Stomach (tissue), 9 donors: ENCODE results near the gene SLC26A2. TPM values are rescaled to one million over a fixed set of nuclear protein-coding genes. Genes with fewer than 3 reads are reported as not detected.

Experiments used
- DNase-seq, 2 donors: peaks; one replicate each; pipeline versions ENCODE4 v3.0.0 to v3.0.0-alpha.2; 2013 to 2019
- H3K27ac ChIP-seq, 5 donors: fragments of 200-600 bp in 4 of 5; sonication (generic) in 4 of 5; one replicate each; pipeline ENCODE4 v1.5.1; 2013 to 2019; ENCODE audit warnings: mild to moderate bottlenecking in 1 of 5, moderate library complexity in 1 of 5
- H3K27me3 ChIP-seq, 3 donors: fragments of 200-600 bp; sonication (generic); one replicate each; pipeline ENCODE4 v1.5.1; 2017 to 2019; ENCODE audit warnings: mixed run types in 1 of 3
- H3K36me3 ChIP-seq, 4 donors: fragments of 200-600 bp; sonication (generic); 1 replicate in 3 of 4; 2 replicates in 1 of 4; pipeline ENCODE4 v1.5.1; 2016 to 2019
- H3K4me1 ChIP-seq, 4 donors: fragments of 200-600 bp; sonication (generic); one replicate each; pipeline ENCODE4 v1.5.1; 2016 to 2019
- H3K4me3 ChIP-seq, 4 donors: fragments of 200-600 bp; sonication (generic) in 3 of 4; one replicate each; pipeline ENCODE4 v1.5.1; 2016 to 2019; ENCODE audit warnings: mild to moderate bottlenecking in 1 of 4
- H3K9me3 ChIP-seq, 4 donors: fragments of 200-600 bp; sonication (generic); one replicate each; pipeline ENCODE4 v1.5.1; 2016 to 2019
- CTCF ChIP-seq, 7 experiments: fragments of 450-650 bp in 4 of 7; fragments of 200-600 bp in 3 of 7; sonication (generic) in 3 of 7; IDR thresholded peaks; one replicate each; pipeline ENCODE4 v1.5.1; 2016 to 2019; ENCODE audit warnings: antibody characterized with exemption in 7 of 7, control low read depth in 2 of 7, mild to moderate bottlenecking in 1 of 7
- EP300 ChIP-seq: sonication (generic); formaldehyde crosslinking; IDR thresholded peaks from one replicate; pipeline ENCODE4 v1.6.1; 2017; ENCODE audit warnings: antibody characterized with exemption
- POLR2A ChIP-seq, 4 donors: fragments of 450-650 bp; IDR thresholded peaks; one replicate each; pipeline ENCODE4 v1.6.1; 2016; ENCODE audit warnings: antibody characterized with exemption in 4 of 4, control low read depth in 2 of 4, mild to moderate bottlenecking in 1 of 4, moderate library complexity in 1 of 4
- POLR2AphosphoS5 ChIP-seq, 3 donors: sonication (generic); formaldehyde crosslinking; IDR thresholded peaks; one replicate each; pipeline ENCODE4 v1.6.1; 2016; ENCODE audit warnings: antibody characterized with exemption in 3 of 3
- WGBS, 5 donors: extraction: QIAGEN DNeasy Blood & Tissue Kit in 3 of 5; methylation state at CpG; one replicate each; pipeline versions ENCODE4 v1.1.5 to v1.1.7; 2013 to 2018; 5-methylcytosine and 5-hydroxymethylcytosine counted together
- intact Hi-C: fragments of 100-400 bp; cut with DNase I; formaldehyde crosslinking; loops from one replicate; pipeline ENCODE4 v1.15.1; 2023; ENCODE audit warnings: low total_unique reads
- polyA plus RNA-seq, 3 donors: library from polyadenylated mRNA; stranded (reverse); fragments of 200-250 nt; gene quantifications; one replicate each; pipeline ENCODE4 v1.2.3, GENCODE V29; 2013
- total RNA-seq, 5 donors: library from RNA; depleted of rRNA; stranded (reverse); fragments of >200 nt; gene quantifications; one replicate each; pipeline versions ENCODE4 v1.1.0 to v1.2.3, GENCODE V29; 2014 to 2016
- donor health status: healthy with polysubstance abuse.
- donor health status: Bipolar disorder and iron deficiency.
- donor health status: healthy.

The SLC26A2 gene
- total and polyA plus RNA-seq, 8 donors, result 0.81 to 135 (median 7.5) TPM

DNA sequence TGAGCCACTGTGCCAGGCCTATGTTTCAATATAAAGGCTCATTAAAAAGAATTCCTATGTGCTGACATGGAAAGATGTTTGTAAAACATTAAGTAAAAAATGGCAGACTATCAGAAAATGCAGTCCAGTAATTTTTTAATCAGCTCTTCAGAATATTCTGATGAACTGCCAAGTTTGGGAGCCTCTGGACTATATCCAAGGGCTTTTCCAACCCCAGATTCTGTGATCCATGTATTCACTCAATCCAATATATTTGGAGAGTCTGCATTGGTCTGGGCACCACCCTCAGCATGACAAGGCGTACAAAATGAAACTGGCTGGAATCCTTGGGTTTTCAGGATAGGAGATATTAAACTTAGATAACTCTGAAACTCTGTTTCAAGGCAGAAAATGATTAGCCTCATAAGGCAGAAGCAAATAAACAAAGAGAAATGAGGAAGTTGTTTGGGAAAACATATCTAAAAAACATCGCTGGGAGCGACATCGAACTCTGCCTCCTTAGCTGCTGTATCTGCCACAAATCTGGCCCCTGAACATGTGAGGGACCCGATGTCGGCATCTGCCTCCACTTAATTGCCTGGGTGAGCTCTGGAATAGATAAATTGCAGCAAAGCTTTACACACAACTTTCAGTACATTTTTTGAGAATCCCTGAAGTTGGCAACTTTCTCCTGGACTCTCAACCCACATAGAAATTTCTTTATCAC is 30.4 kb upstream of the SLC26A2 start:
- peaks cover 0 to 14% (median 0%) of the 10 kb centered on the region in 3 donors for H3K27me3 ChIP-seq
- WGBS, 5 donors, result 54 to 67% (median 61%) methylated on average over 6 of the region's 6 CpGs
- no peaks in the 10 kb centered on the region for H3K36me3 ChIP-seq
- H3K27ac ChIP-seq, result no peak overlapping the region
- peaks cover 0 to 7% (median 0%) of the 10 kb centered on the region in 4 donors for H3K4me1 ChIP-seq
- DNase-seq, result peak in 1 of 2 donors; percentile 39
- no peak overlapping the region for H3K4me3 ChIP-seq
- no peaks in the 10 kb centered on the region for H3K9me3 ChIP-seq
- TF ChIP-seq EP300 (no peak), POLR2A (IDR thresholded peaks at IDR 0.05) (no peak), POLR2AphosphoS5 (IDR thresholded peaks at IDR 0.05) (no peak), CTCF (IDR thresholded peaks at IDR 0.05) (no peak)
- intact Hi-C loops, result no loop called here

- WGBS, 5 donors, result 69 to 71% (median 69%) methylated on average over 7 of the region's 7 CpGs
- Histone ChIP-seq H3K36me3 (no peaks in the 10 kb centered on the region), H3K4me1 (peaks cover 0 to 7% (median 0%) of the 10 kb centered on the region in 4 donors), H3K27me3 (peaks cover 0 to 14% (median 0%) of the 10 kb centered on the region in 3 donors), H3K9me3 (no peaks in the 10 kb centered on the region), H3K27ac (no peak overlapping the region), H3K4me3 (no peak overlapping the region)
- DNase-seq, result no peak
- intact Hi-C loops, result no loop called here
- TF ChIP-seq POLR2AphosphoS5 (IDR thresholded peaks at IDR 0.05), result no peak
- no peak for TF ChIP-seq POLR2A (IDR thresholded peaks at IDR 0.05)
- no peak for TF ChIP-seq CTCF (IDR thresholded peaks at IDR 0.05)
- no peak for TF ChIP-seq EP300
These were observed 29.6 kb upstream of the SLC26A2 start for GRCh38 chr5:149930749-149931574.

DNA sequence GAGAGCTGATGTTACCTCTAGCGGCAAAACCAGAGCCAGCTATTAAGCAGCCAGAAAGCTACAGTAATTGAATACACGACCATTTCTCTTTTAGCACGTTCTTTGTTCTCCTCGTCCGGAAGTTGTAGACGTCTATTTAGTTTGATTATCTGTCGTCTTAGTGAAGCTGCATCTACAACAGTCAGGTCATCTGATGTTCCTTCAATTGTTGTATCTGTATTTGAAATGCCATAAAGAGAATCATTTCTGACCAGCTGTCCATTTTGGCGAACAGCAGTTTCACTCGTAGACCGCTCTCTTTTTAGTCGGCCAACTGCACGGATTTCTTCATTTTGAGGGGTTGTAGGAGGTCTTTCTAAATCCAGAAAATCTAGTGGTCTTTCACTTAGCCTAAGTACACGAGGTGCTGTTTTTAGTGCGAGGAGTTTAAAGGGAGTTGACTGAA is 28.5 kb upstream of the SLC26A2 start:
- peaks cover 0 to 7% (median 0%) of the 10 kb centered on the region in 4 donors for H3K4me1 ChIP-seq
- DNase-seq, result no peak
- no peaks in the 10 kb centered on the region for H3K36me3 ChIP-seq
- H3K27me3 ChIP-seq, result peaks cover 0 to 14% (median 0%) of the 10 kb centered on the region in 3 donors
- WGBS, 5 donors, result 76 to 84% (median 79%) methylated on average over 14 of the region's 14 CpGs
- intact Hi-C loops, result no loop called here
- TF ChIP-seq POLR2AphosphoS5 (IDR thresholded peaks at IDR 0.05), result no peak
- no peak overlapping the region for H3K27ac ChIP-seq
- H3K4me3 ChIP-seq, result peak overlapping the region in 2 of 4 donors; percentile 19 to 31
- H3K9me3 ChIP-seq, result no peaks in the 10 kb centered on the region

- no peaks in the 10 kb centered on the region for H3K9me3 ChIP-seq
- peaks cover 0 to 7% (median 0%) of the 10 kb centered on the region in 4 donors for H3K4me1 ChIP-seq
- H3K36me3 ChIP-seq, result no peaks in the 10 kb centered on the region
- peaks cover 0 to 14% (median 0%) of the 10 kb centered on the region in 3 donors for H3K27me3 ChIP-seq
- no peak overlapping the region for H3K27ac ChIP-seq
- intact Hi-C loops, result no loop called here
- 56 to 76% (median 68%) methylated on average over 13 to 25 of the region's 25 CpGs for WGBS, 5 donors
- peak; percentile 24 to 31 for DNase-seq
- TF ChIP-seq EP300, result no peak
- TF ChIP-seq CTCF (IDR thresholded peaks at IDR 0.05), result peak in 2 of 7 experiments; percentile 23 to 30
- H3K4me3 ChIP-seq, result peak overlapping the region in 2 of 4 donors; percentile 19 to 31
These were observed 27.9 kb upstream of the SLC26A2 start for GRCh38 chr5:149932445-149933350.
